Measurements from ENCODE around the gene GGA3.

DNA sequence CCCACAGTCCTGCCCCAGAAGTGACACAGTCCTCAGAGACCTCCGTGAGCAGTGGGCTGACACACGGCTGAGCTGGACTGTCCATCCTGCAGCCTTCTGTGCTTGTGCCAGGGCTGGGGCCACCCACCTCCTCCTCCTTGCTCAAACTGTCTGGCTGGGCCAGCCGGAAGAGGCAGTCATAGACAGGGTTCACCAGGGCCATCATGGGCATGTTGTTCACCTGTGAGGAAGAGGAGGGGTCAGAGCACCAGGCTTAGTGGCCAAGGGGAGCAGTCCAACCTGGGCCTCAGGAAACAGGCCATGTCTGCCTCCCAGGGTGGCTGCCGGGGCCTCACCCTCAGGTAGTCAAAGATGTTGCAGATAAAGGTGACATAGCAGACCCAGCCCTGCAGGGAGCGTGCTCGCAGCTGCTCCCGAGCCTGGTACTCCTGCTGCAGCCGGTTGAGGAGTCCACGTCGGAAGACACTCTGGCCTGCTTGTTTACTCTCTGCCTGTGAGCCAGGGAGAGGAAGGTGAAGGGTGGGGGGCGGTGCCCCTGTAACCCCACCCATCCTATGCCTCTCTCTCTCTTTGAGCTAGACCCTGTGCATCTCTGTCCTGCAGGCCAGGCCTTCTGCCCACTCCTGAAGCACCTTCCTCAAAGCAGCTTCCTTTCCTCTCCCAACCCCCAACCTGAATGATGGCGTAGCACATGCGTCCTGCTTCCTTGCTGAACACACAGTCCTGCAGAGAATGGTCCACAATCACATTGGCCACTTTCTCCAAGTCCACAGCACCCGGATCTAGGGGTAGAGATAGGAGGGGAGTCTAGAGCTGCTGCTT is 6.2 kb upstream of the GGA3 start:
- TF ChIP-seq, protein P1, sequence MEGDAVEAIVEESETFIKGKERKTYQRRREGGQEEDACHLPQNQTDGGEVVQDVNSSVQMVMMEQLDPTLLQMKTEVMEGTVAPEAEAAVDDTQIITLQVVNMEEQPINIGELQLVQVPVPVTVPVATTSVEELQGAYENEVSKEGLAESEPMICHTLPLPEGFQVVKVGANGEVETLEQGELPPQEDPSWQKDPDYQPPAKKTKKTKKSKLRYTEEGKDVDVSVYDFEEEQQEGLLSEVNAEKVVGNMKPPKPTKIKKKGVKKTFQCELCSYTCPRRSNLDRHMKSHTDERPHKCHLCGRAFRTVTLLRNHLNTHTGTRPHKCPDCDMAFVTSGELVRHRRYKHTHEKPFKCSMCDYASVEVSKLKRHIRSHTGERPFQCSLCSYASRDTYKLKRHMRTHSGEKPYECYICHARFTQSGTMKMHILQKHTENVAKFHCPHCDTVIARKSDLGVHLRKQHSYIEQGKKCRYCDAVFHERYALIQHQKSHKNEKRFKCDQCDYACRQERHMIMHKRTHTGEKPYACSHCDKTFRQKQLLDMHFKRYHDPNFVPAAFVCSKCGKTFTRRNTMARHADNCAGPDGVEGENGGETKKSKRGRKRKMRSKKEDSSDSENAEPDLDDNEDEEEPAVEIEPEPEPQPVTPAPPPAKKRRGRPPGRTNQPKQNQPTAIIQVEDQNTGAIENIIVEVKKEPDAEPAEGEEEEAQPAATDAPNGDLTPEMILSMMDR (IDR thresholded peaks at IDR 0.05): peak in 1 of 6 experiments; percentile 25
- TF ChIP-seq POLR2A (IDR thresholded peaks at IDR 0.05): no peak
